RWPE2 (cell line): ENCODE data around the gene AGPAT2.

ENCODE experiments used
- ATAC-seq: fragments of 200-7000 bp; cut with Tn5 transposase; 3 replicates; pipeline ENCODE4 v1.9.1; 2021; ENCODE audit warnings: low read depth
- DNase-seq: peaks from one replicate; pipeline ENCODE4 v3.0.0-alpha.2; 2020; ENCODE audit warnings: low spot score
- H3K27ac ChIP-seq: fragments of 450-650 bp; 2 replicates; pipeline ENCODE4 v1.5.1; 2017; ENCODE audit warnings: mild to moderate bottlenecking; ENCODE audit not compliant: poor library complexity, severe bottlenecking
- H3K27me3 ChIP-seq: fragments of 250-450 bp; sonication (Bioruptor Pico); 2 replicates; pipeline ENCODE4 v1.5.1; 2021; ENCODE audit warnings: mild to moderate bottlenecking, moderate library complexity; ENCODE audit not compliant: insufficient read depth, poor library complexity, severe bottlenecking
- H3K36me3 ChIP-seq: fragments of 250-450 bp; sonication (Bioruptor Pico); 2 replicates; pipeline ENCODE4 v1.5.1; 2020; ENCODE audit warnings: low read depth, mild to moderate bottlenecking, moderate library complexity
- H3K4me1 ChIP-seq: fragments of 250-450 bp; sonication (Bioruptor Pico); 2 replicates; pipeline ENCODE4 v1.5.1; 2021; ENCODE audit warnings: mild to moderate bottlenecking, moderate library complexity; ENCODE audit not compliant: insufficient read depth, poor library complexity, severe bottlenecking
- H3K4me3 ChIP-seq: fragments of 250-450 bp; sonication (Bioruptor Pico); 2 replicates; pipeline ENCODE4 v1.5.1; 2021; ENCODE audit warnings: mild to moderate bottlenecking, moderate library complexity; ENCODE audit not compliant: severe bottlenecking
- H3K9me3 ChIP-seq: fragments of 250-450 bp; sonication (Bioruptor Pico); 2 replicates; pipeline ENCODE4 v1.5.1; 2021; ENCODE audit warnings: mild to moderate bottlenecking, moderate library complexity; ENCODE audit not compliant: severe bottlenecking
- CTCF ChIP-seq: fragments of 450-650 bp; IDR thresholded peaks from one replicate; pipeline ENCODE4 v1.5.1; 2017; ENCODE audit warnings: mild to moderate bottlenecking, moderate library complexity; ENCODE audit not compliant: poor library complexity, severe bottlenecking

AGPAT2 gene

GRCh38 chr9:136691316-136692184, 4.3 kb upstream of the AGPAT2 start:
- H3K36me3 ChIP-seq: no peaks in the 10 kb centered on the region

GRCh38 chr9:136690806-136691261, 3.6 kb upstream of the AGPAT2 start:
- H3K4me1 ChIP-seq: peaks cover 15% of the 10 kb centered on the region
- no peak overlapping the region for H3K4me3 ChIP-seq
- no peaks in the 10 kb centered on the region for H3K36me3 ChIP-seq
- H3K27ac ChIP-seq: no peak overlapping the region
- ATAC-seq (no peak), DNase-seq (no peak)
- no peaks in the 10 kb centered on the region for H3K27me3 ChIP-seq
- no peaks in the 10 kb centered on the region for H3K9me3 ChIP-seq
- TF ChIP-seq CTCF: no peak

More at GRCh38 chr9:136691316-136692184, 4.3 kb upstream of the AGPAT2 start:
- no peak for TF ChIP-seq CTCF
- Histone ChIP-seq H3K27me3 (no peaks in the 10 kb centered on the region), H3K27ac (no peak overlapping the region), H3K9me3 (no peaks in the 10 kb centered on the region), H3K4me1 (peaks cover 14% of the 10 kb centered on the region), H3K4me3 (no peak overlapping the region)
- DNase-seq (no peak), ATAC-seq (no peak)

DNA sequence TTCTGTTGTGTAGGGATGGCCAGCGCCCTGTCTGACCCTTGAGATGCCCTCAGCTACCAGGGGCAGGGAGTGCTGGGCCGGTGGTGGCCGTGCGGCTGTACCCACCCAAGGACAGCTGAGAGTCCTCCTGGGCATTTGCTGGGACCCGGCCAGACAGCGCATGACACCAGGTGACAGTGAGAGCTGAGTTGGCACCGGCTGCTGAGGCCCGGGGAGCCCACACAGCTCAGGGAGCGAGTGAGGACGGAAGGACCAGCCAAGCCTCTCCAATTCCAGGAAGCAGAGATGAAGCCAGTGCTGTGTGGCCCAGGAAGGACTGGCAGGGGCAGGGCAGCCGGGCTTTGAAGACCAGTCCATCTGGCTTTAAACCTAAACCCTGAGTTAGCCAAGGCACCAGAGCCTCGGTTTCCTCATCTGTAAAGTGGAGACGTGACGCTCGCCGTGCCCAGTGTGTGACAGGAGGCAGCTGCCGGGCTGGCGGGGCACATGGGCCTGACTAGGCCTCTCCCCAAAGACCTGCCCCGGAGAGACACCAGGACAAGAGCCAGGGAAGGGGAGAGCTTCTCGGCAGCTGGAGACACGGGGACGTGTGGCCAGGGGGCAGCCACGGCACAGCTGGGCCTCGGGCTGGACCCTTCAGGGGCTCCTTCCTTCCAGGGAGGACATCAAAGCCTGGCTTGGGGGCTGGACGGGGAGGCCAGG, 3.0 kb upstream of the AGPAT2 start:
- ATAC-seq: no peak

DNA sequence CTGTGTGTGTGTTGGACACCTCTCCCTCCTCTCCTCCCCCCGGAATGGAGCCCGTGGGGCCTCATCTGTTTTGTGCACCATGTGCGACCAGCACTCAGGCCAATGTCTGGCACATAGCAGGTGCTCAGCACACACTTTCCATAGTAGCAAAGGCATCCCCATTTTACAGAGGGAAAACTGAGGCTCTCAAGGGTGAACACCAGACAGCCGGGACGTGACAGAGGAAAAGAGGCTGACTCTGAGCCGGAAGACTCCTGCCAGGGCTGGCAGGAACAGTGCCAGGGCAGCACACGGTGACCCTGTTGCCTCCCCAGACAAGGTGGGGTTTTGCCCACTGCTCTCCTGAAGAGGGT, 1.8 kb upstream of the AGPAT2 start:
- Histone ChIP-seq H3K27me3 (no peaks in the 10 kb centered on the region), H3K9me3 (no peaks in the 10 kb centered on the region), H3K4me3 (no peak overlapping the region), H3K4me1 (peaks cover 13% of the 10 kb centered on the region), H3K36me3 (no peaks in the 10 kb centered on the region), H3K27ac (no peak overlapping the region)
- ATAC-seq (no peak), DNase-seq (no peak)
- TF ChIP-seq CTCF: no peak

More for the DNA sequence above, 3.0 kb upstream of the AGPAT2 start:
- no peak for TF ChIP-seq CTCF
- Histone ChIP-seq H3K4me3 (no peak overlapping the region), H3K27me3 (no peaks in the 10 kb centered on the region), H3K27ac (no peak overlapping the region), H3K9me3 (no peaks in the 10 kb centered on the region), H3K4me1 (peaks cover 18% of the 10 kb centered on the region), H3K36me3 (no peaks in the 10 kb centered on the region)
- DNase-seq: no peak
